Effector CD8-positive, alpha-beta T cell (primary cell): ENCODE measurements around the gene PPP1R2.
"Not testable (repeated sequence)": the region's sequence is repeated elsewhere in the genome, so short reads cannot be mapped to it uniquely, and the experiment has no call there.

Experiments used
- DNase-seq: peaks from one replicate; lab custom pipeline; 2025; lab: John Stamatoyannopoulos, UW

Gene PPP1R2

GRCh38 chr3:195539479-195539878 lies 3.6 kb downstream of the PPP1R2 start:
- DNase-seq: no peak

GRCh38 chr3:195537995-195538394 lies 5.1 kb downstream of the PPP1R2 start:
- DNase-seq: no peak

GRCh38 chr3:195535293-195535692 lies 7.8 kb downstream of the PPP1R2 start:
- no peak for DNase-seq

- DNase-seq: no peak
Measured at GRCh38 chr3:195532834-195533233, 10.3 kb downstream of the PPP1R2 start.

- no peak for DNase-seq
Measured at GRCh38 chr3:195532345-195532744, 10.8 kb downstream of the PPP1R2 start.

GRCh38 chr3:195531683-195532082 lies 11.4 kb downstream of the PPP1R2 start:
- no peak for DNase-seq

GRCh38 chr3:195526492-195526891 lies 16.6 kb downstream of the PPP1R2 start:
- DNase-seq: no peak

GRCh38 chr3:195524171-195524896 lies 18.8 kb downstream of the PPP1R2 start:
- DNase-seq: no peak

- DNase-seq: no peak
Measured at GRCh38 chr3:195522254-195523023, 20.7 kb downstream of the PPP1R2 start.

- no peak for DNase-seq
Measured at GRCh38 chr3:195517030-195517429, 26.1 kb downstream of the PPP1R2 start.

- DNase-seq: not testable (repeated sequence)
Measured at GRCh38 chr3:195514610-195515235, 28.4 kb downstream of the PPP1R2 start.

- no peak for DNase-seq
Measured at GRCh38 chr3:195512798-195513345, 30.3 kb downstream of the PPP1R2 start.

GRCh38 chr3:195511136-195511535 lies 32.0 kb downstream of the PPP1R2 start:
- no peak for DNase-seq

- DNase-seq: no peak
Measured at GRCh38 chr3:195508185-195508584, 34.9 kb downstream of the PPP1R2 start.

- DNase-seq: no peak
Measured at GRCh38 chr3:195475614-195476013, 67.5 kb downstream of the PPP1R2 start.

GRCh38 chr3:195475116-195475515 lies 68.0 kb downstream of the PPP1R2 start:
- DNase-seq: not testable (repeated sequence)

- no peak for DNase-seq
Measured at GRCh38 chr3:195468841-195469240, 74.3 kb downstream of the PPP1R2 start.

- no peak for DNase-seq
Measured at GRCh38 chr3:195468391-195468776, 74.7 kb downstream of the PPP1R2 start.

GRCh38 chr3:195467641-195468390 lies 75.3 kb downstream of the PPP1R2 start:
- no peak for DNase-seq

- no peak for DNase-seq
Measured at GRCh38 chr3:195466251-195466650, 76.9 kb downstream of the PPP1R2 start.
